PC-9 (cell line): ENCODE measurements around the gene PDE6D. TPM values are rescaled to one million over a fixed set of nuclear protein-coding genes. Genes with fewer than 3 reads are reported as not detected.

Experiments
- BruUV-seq: library from RNA; stranded (reverse); fragments of 400-500 nt; replicated peaks from 2 replicates; lab custom pipeline; 2021; lab: Mats Ljungman, UMichigan
- CTCF ChIA-PET: fragments of 300-600 bp; sonication (Branson Sonifier 250); formaldehyde crosslinking; loops from one replicate; lab custom pipeline; 2022; ENCODE audit warnings: antibody characterized with exemption; lab: Charles Lee
- POLR2A ChIA-PET: fragments of 300-600 bp; sonication (Branson Sonifier 250); formaldehyde crosslinking; loops from one replicate; lab custom pipeline; 2022; ENCODE audit warnings: antibody characterized with exemption; ENCODE audit not compliant: unreplicated experiment; lab: Charles Lee
- DNase-seq, 2 experiments: peaks; one replicate each; pipeline versions ENCODE4 v3.0.0 to v3.0.0-alpha.2; 2015 to 2022; ENCODE audit warnings: mixed read lengths in 1 of 2
- H2AFZ ChIP-seq: fragments of 200-600 bp; sonication (generic); 2 replicates; pipeline ENCODE4 v1.8.1; 2017; ENCODE audit warnings: antibody characterized with exemption
- H3F3A ChIP-seq: fragments of 200-600 bp; sonication (generic); 2 replicates; pipeline ENCODE4 v1.8.1; 2017; ENCODE audit warnings: antibody characterized with exemption, mild to moderate bottlenecking, low read depth; ENCODE audit not compliant: insufficient read depth
- H3K27ac ChIP-seq: fragments of 200-600 bp; sonication (generic); 2 replicates; pipeline ENCODE4 v1.6.1; 2016; ENCODE audit warnings: mixed run types
- H3K27me3 ChIP-seq: fragments of 200-600 bp; sonication (generic); 2 replicates; pipeline ENCODE4 v1.6.1; 2016; ENCODE audit warnings: low read depth, mixed run types; ENCODE audit not compliant: insufficient read depth
- H3K36me3 ChIP-seq: fragments of 200-600 bp; sonication (generic); 2 replicates; pipeline ENCODE4 v1.6.1; 2016; ENCODE audit warnings: low read depth, mixed run types
- H3K4me1 ChIP-seq: fragments of 200-600 bp; sonication (generic); replicated peaks from 2 replicates; pipeline ENCODE4 v1.6.1; 2016; ENCODE audit warnings: mixed run types; ENCODE audit not compliant: insufficient read depth
- H3K4me2 ChIP-seq: fragments of 200-600 bp; sonication (generic); 2 replicates; pipeline ENCODE4 v1.6.1; 2017; ENCODE audit warnings: mixed run types
- H3K4me3 ChIP-seq: fragments of 200-600 bp; sonication (generic); 2 replicates; pipeline ENCODE4 v1.6.1; 2016; ENCODE audit warnings: mixed run types
- H3K79me2 ChIP-seq: fragments of 200-600 bp; sonication (generic); 2 replicates; pipeline ENCODE4 v1.6.1; 2017; ENCODE audit warnings: low read depth, mixed run types
- H3K9me2 ChIP-seq: fragments of 200-600 bp; sonication (generic); 2 replicates; pipeline ENCODE4 v1.8.1; 2017; ENCODE audit warnings: mild to moderate bottlenecking; ENCODE audit not compliant: insufficient read depth
- H3K9me3 ChIP-seq: fragments of 200-600 bp; sonication (generic); 2 replicates; pipeline ENCODE4 v1.8.1; 2016; ENCODE audit warnings: low read depth; ENCODE audit not compliant: insufficient read depth
- H4K20me1 ChIP-seq: fragments of 200-600 bp; sonication (generic); 2 replicates; pipeline ENCODE4 v1.8.1; 2017; ENCODE audit not compliant: insufficient read depth
- CTCF ChIP-seq: fragments of 200-600 bp; sonication (generic); conservative IDR thresholded peaks from 2 replicates; pipeline ENCODE4 v1.6.1; 2017; ENCODE audit warnings: mixed run types, antibody characterized with exemption, mild to moderate bottlenecking, moderate library complexity
- EZH2 ChIP-seq: fragments of 200-600 bp; sonication (generic); IDR thresholded peaks from 2 replicates; pipeline ENCODE4 v1.8.0; 2017; ENCODE audit warnings: antibody characterized with exemption, low read depth
- intact Hi-C: fragments of 100-400 bp; cut with micrococcal nuclease; formaldehyde crosslinking; loops from one replicate; pipeline ENCODE4 v1.10.0; 2022; ENCODE audit not compliant: unreplicated experiment
- total RNA-seq: library from RNA; stranded (reverse); gene quantifications from 2 replicates; pipeline ENCODE4 v1.2.3, GENCODE V29; 2021

Gene PDE6D
- total RNA-seq, 1 experiment from 2014 or later, result 32.2 TPM

GRCh38 chr2:231717281-231718171, 63.6 kb downstream of the PDE6D start:
- H3K4me2 ChIP-seq, result peak overlapping the region; percentile 49; the same call in 1 of the 2 replicates
- peaks cover 34% of the 10 kb centered on the region for H3F3A ChIP-seq
- H4K20me1 ChIP-seq, result peaks cover 13% of the 10 kb centered on the region
- no peak overlapping the region for H3K4me3 ChIP-seq
- H3K79me2 ChIP-seq, result peaks cover 7% of the 10 kb centered on the region
- H3K4me1 ChIP-seq, result peaks cover 16% of the 10 kb centered on the region
- H3K27me3 ChIP-seq, result no peaks in the 10 kb centered on the region
- ChIA-PET CTCF (interaction anchor here (0.6 to 1.2 kb wide), 4 partner anchors 39 to 156 kb away, joined by 3 to 8 read pairs (median 4); no protein-coding TSS in a partner anchor), POLR2A (interaction anchor here (0.5 kb wide), 1 partner anchor 40 kb away, joined by 4 read pairs; no protein-coding TSS in a partner anchor)
- H3K9me2 ChIP-seq, result no peaks in the 10 kb centered on the region
- H3K9me3 ChIP-seq, result no peaks in the 10 kb centered on the region
- intact Hi-C loops, result loop anchor here (5.0 to 10.0 kb wide), 2 partner anchors 65 to 253 kb away; partner anchors contain the start of genes NCL and PDE6D
- H3K36me3 ChIP-seq, result peaks cover 4% of the 10 kb centered on the region
- no peak for TF ChIP-seq CTCF
- no peak for TF ChIP-seq EZH2
- no TSS peak for BruUV-seq
- peak overlapping the region; percentile 17; the same call in 1 of the 2 replicates for H3K27ac ChIP-seq
- DNase-seq, result peak; percentile 37 to 44
- H2AFZ ChIP-seq, result peak overlapping the region; percentile 74

DNA sequence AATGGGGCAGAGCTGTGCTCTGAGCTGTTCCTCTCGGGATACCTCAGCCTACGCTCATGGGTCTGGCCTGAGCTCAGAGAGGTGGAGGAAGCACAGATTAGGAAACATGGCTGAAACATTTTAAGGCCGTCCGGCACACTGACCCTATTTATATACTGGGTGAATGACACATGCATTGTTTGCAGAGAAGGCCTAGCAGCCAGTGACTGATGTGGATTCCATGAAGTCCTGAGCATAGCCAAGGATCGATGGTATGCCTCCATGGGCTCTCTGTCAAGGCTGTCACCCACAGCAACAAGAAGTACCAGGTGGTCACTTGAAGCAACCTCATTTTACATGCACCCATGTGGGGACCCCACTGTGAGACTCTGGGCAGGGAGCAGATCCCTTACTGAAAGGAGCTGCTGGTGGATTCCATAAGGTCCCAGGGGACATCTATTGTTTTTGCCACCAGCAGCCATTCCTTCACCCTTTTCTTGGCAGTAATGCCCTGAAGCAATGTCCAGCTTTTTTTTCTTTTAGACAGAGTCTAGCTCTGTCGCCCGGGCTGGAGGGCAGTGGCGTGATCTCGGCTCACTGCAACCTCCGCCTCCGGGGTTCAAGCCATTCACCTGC, 64.3 kb downstream of the PDE6D start:
- BruUV-seq, result no TSS peak
- peaks cover 12% of the 10 kb centered on the region for H3K36me3 ChIP-seq
- no peak overlapping the region for H3K4me2 ChIP-seq
- no peaks in the 10 kb centered on the region for H3K27me3 ChIP-seq
- H4K20me1 ChIP-seq, result peaks cover 21% of the 10 kb centered on the region
- H3K27ac ChIP-seq, result no peak overlapping the region
- H3K9me2 ChIP-seq, result no peaks in the 10 kb centered on the region
- H3F3A ChIP-seq, result peaks cover 42% of the 10 kb centered on the region
- no peaks in the 10 kb centered on the region for H3K9me3 ChIP-seq
- H2AFZ ChIP-seq, result no peak overlapping the region
- CTCF ChIA-PET, result interaction anchor here (0.6 to 3.2 kb wide), 5 partner anchors 39 to 156 kb away, joined by 3 to 32 read pairs (median 4); no protein-coding TSS in a partner anchor
- DNase-seq, result no peak
- H3K79me2 ChIP-seq, result peaks cover 15% of the 10 kb centered on the region
- H3K4me3 ChIP-seq, result no peak overlapping the region
- TF ChIP-seq EZH2, result no peak
- no peak for TF ChIP-seq CTCF
- intact Hi-C loops, result loop anchor here (5.0 to 10.0 kb wide), 2 partner anchors 66 to 252 kb away; partner anchors contain the start of genes NCL and PDE6D
- peaks cover 23% of the 10 kb centered on the region for H3K4me1 ChIP-seq
- POLR2A ChIA-PET, result interaction anchor here (0.6 kb wide), 1 partner anchor 203 kb away, joined by 5 read pairs; no protein-coding TSS in a partner anchor

- Histone ChIP-seq H4K20me1 (peaks cover 27% of the 10 kb centered on the region), H3K27me3 (no peaks in the 10 kb centered on the region), H3F3A (peaks cover 49% of the 10 kb centered on the region), H2AFZ (no peak overlapping the region), H3K4me3 (no peak overlapping the region), H3K9me3 (no peaks in the 10 kb centered on the region), H3K4me1 (peaks cover 30% of the 10 kb centered on the region), H3K27ac (no peak overlapping the region), H3K9me2 (no peaks in the 10 kb centered on the region), H3K36me3 (peaks cover 18% of the 10 kb centered on the region), H3K4me2 (no peak overlapping the region), H3K79me2 (peaks cover 21% of the 10 kb centered on the region)
- no peak for TF ChIP-seq CTCF
- no peak for TF ChIP-seq EZH2
- CTCF ChIA-PET, result interaction anchor here (0.6 to 3.2 kb wide), 5 partner anchors 36 to 155 kb away, joined by 3 to 32 read pairs (median 3); no protein-coding TSS in a partner anchor
- intact Hi-C loops, result loop anchor here (1.0 to 10.0 kb wide), 4 partner anchors 39 to 251 kb away; partner anchors contain the start of genes NCL and PDE6D
- DNase-seq, result no peak
- POLR2A ChIA-PET, result no interaction called here
- BruUV-seq, result no TSS peak
These were observed 65.0 kb downstream of the PDE6D start for GRCh38 chr2:231715988-231716616.
